Hematopoietic multipotent progenitor cell treated with erythropoietin and hydrocortisone succinate and interleukin-3 and kit ligand, for 6 days (in vitro differentiated cells): ENCODE measurements around the gene TMPRSS9.

Experiments
- DNase-seq: peaks from one replicate; pipeline ENCODE4 v3.0.0-alpha.2; 2015

Gene TMPRSS9

GRCh38 chr19:2423071-2423914, 63.2 kb downstream of the TMPRSS9 start:
- DNase-seq: peak; percentile 88

GRCh38 chr19:2423915-2424685, 64.0 kb downstream of the TMPRSS9 start:
- no peak for DNase-seq

- DNase-seq: no peak
These were observed 64.9 kb downstream of the TMPRSS9 start for GRCh38 chr19:2424686-2425621.

- no peak for DNase-seq
These were observed 65.8 kb downstream of the TMPRSS9 start for GRCh38 chr19:2425622-2426581.

- DNase-seq: peak; percentile 77
These were observed 66.8 kb downstream of the TMPRSS9 start for GRCh38 chr19:2426611-2427428.

- peak; percentile 97 for DNase-seq
These were observed 67.6 kb downstream of the TMPRSS9 start, which contains the start of gene TIMM13 for GRCh38 chr19:2427429-2428320. TSS of gene TIMM13 (minus strand) at chr19:2427586. CDS start at chr19:2427533, 53 bp downstream.

- DNase-seq: peak; percentile 55
These were observed 68.2 kb downstream of the TMPRSS9 start for GRCh38 chr19:2428321-2428690.

GRCh38 chr19:2428756-2429711, 69.0 kb downstream of the TMPRSS9 start:
- no peak for DNase-seq

GRCh38 chr19:2429917-2430535, 70.0 kb downstream of the TMPRSS9 start:
- DNase-seq: no peak

GRCh38 chr19:2431318-2432055, 71.4 kb downstream of the TMPRSS9 start:
- no peak for DNase-seq

GRCh38 chr19:2432131-2432848, 72.2 kb downstream of the TMPRSS9 start:
- no peak for DNase-seq

GRCh38 chr19:2433854-2434253, 73.8 kb downstream of the TMPRSS9 start:
- no peak for DNase-seq

- DNase-seq: no peak
These were observed 74.2 kb downstream of the TMPRSS9 start for GRCh38 chr19:2434267-2434666.

- no peak for DNase-seq
These were observed 74.7 kb downstream of the TMPRSS9 start for GRCh38 chr19:2434721-2435265.

GRCh38 chr19:2436384-2436783, 76.3 kb downstream of the TMPRSS9 start:
- no peak for DNase-seq

- no peak for DNase-seq
These were observed 76.9 kb downstream of the TMPRSS9 start for GRCh38 chr19:2436926-2437325.
